OCI-LY1 (cell line): ENCODE measurements around the gene ZNF670.
"Not testable (repeated sequence)": the region's sequence is repeated elsewhere in the genome, so short reads cannot be mapped to it uniquely, and the experiment has no call there.

ENCODE experiments used
- H2AFZ ChIP-seq: fragments of 200-600 bp; sonication (generic), shearing (Covaris generic); 2 replicates; pipeline ENCODE4 v1.6.0; 2014; ENCODE audit warnings: antibody characterized with exemption, mild to moderate bottlenecking, low read length
- H3F3A ChIP-seq: fragments of 200-600 bp; sonication (generic), shearing (Covaris generic); 2 replicates; pipeline ENCODE4 v1.6.0; 2014; ENCODE audit warnings: mild to moderate bottlenecking, antibody characterized with exemption, low read length, moderate library complexity; ENCODE audit not compliant: insufficient read depth
- H3K27ac ChIP-seq: fragments of 200-600 bp; sonication (generic); 2 replicates; pipeline ENCODE4 v1.5.1; 2014; ENCODE audit warnings: low read length, mixed run types, mild to moderate bottlenecking, low read depth; ENCODE audit not compliant: poor library complexity, severe bottlenecking
- H3K27me3 ChIP-seq: fragments of 200-600 bp; sonication (generic); 2 replicates; pipeline ENCODE4 v1.6.0; 2014; ENCODE audit warnings: antibody characterized with exemption, mild to moderate bottlenecking, low read length, moderate library complexity; ENCODE audit not compliant: insufficient read depth
- H3K36me3 ChIP-seq: fragments of 200-600 bp; sonication (generic); 2 replicates; pipeline ENCODE4 v1.6.1; 2014; ENCODE audit warnings: mild to moderate bottlenecking, antibody characterized with exemption, low read length, moderate library complexity, mixed read lengths; ENCODE audit not compliant: insufficient read depth
- H3K4me1 ChIP-seq: fragments of 200-600 bp; sonication (generic); 2 replicates; pipeline ENCODE4 v1.5.1; 2014; ENCODE audit warnings: mild to moderate bottlenecking, low read length, moderate library complexity; ENCODE audit not compliant: insufficient read depth, severe bottlenecking
- H3K4me2 ChIP-seq: fragments of 200-600 bp; sonication (generic), shearing (Covaris generic); 2 replicates; pipeline ENCODE4 v1.6.1; 2014; ENCODE audit warnings: low read length
- H3K4me3 ChIP-seq: fragments of 200-600 bp; sonication (generic); 2 replicates; pipeline ENCODE4 v1.5.1; 2014; ENCODE audit warnings: low read length, low read depth, mild to moderate bottlenecking, mixed read lengths; ENCODE audit not compliant: poor library complexity, severe bottlenecking
- H3K79me2 ChIP-seq: fragments of 200-600 bp; shearing (Covaris generic); 2 replicates; pipeline ENCODE4 v1.6.1; 2016; ENCODE audit warnings: mixed run types, low read length, mixed read lengths; ENCODE audit not compliant: insufficient read depth
- H3K9ac ChIP-seq: fragments of 200-600 bp; sonication (generic), shearing (Covaris generic); 2 replicates; pipeline ENCODE4 v1.6.1; 2014; ENCODE audit warnings: mild to moderate bottlenecking, low read length, mixed read lengths
- H3K9me2 ChIP-seq: fragments of 200-600 bp; sonication (generic), shearing (Covaris generic); 2 replicates; pipeline ENCODE4 v1.6.1; 2014; ENCODE audit warnings: low read depth, mild to moderate bottlenecking, low read length, mixed read lengths
- H3K9me3 ChIP-seq: fragments of 200-600 bp; shearing (Covaris generic); 2 replicates; pipeline ENCODE4 v1.6.1; 2014; ENCODE audit warnings: low read length, mixed read lengths
- H4K20me1 ChIP-seq: fragments of 200-600 bp; sonication (generic), shearing (Covaris generic); 2 replicates; pipeline ENCODE4 v1.6.0; 2016; ENCODE audit warnings: mild to moderate bottlenecking, low read length; ENCODE audit not compliant: insufficient read depth
- CTCF ChIP-seq: fragments of 200-600 bp; sonication (generic), shearing (Covaris generic); IDR thresholded peaks from 2 replicates; pipeline ENCODE4 v1.5.1; 2017; ENCODE audit warnings: mild to moderate bottlenecking, antibody characterized with exemption, low read length, moderate library complexity, mixed read lengths
- EZH2 ChIP-seq: fragments of 200-600 bp; sonication (generic), shearing (Covaris generic); IDR thresholded peaks from 2 replicates; pipeline ENCODE4 v1.8.0; 2017; ENCODE audit warnings: borderline replicate concordance, mixed run types, mild to moderate bottlenecking, antibody characterized with exemption, low read length, moderate library complexity, mixed read lengths

Gene ZNF670

GRCh38 chr1:247078258-247079140, at the start of gene ZNF670:
ZNF670 (minus strand) TSS chr1:247078811; CDS start chr1:247078596, 215 bp downstream.
- Histone ChIP-seq H3K27me3 (no peaks in the 10 kb centered on the region), H3K9me3 (peaks cover 14% of the 10 kb centered on the region), H3K27ac (no peak within 1 kb of the TSS), H3F3A (no peaks in the 10 kb centered on the region), H3K4me3 (peak within 1 kb of the TSS; percentile 88), H2AFZ (peak within 1 kb of the TSS; percentile 76), H3K9me2 (no peaks in the 10 kb centered on the region), H3K4me1 (peaks cover 11% of the 10 kb centered on the region), H3K79me2 (peaks cover 32% of the 10 kb centered on the region), H3K36me3 (peaks cover 17% of the 10 kb centered on the region), H3K9ac (peak within 1 kb of the TSS; percentile 83), H4K20me1 (no peaks in the 10 kb centered on the region), H3K4me2 (peak within 1 kb of the TSS; percentile 76)
- TF ChIP-seq CTCF (0 out of 2 replicates have a peak, but pooled peaks have one; percentile 6), EZH2 (no peak)

- H3K4me3 ChIP-seq: peak overlapping the region; percentile 58
- H3F3A ChIP-seq, H4K20me1 ChIP-seq, H3K27ac ChIP-seq, H3K36me3 ChIP-seq, H3K27me3 ChIP-seq, H2AFZ ChIP-seq, H3K79me2 ChIP-seq, H3K9me2 ChIP-seq, H3K4me1 ChIP-seq, H3K9me3 ChIP-seq: not testable (repeated sequence)
- peak overlapping the region; percentile 57; the same call in 1 of the 2 replicates for H3K9ac ChIP-seq
- H3K4me2 ChIP-seq: peak overlapping the region; percentile 67
Observed at GRCh38 chr1:247127519-247128282, 49.1 kb upstream of the ZNF670 start.

GRCh38 chr1:247126601-247127000, 48.0 kb upstream of the ZNF670 start:
- not testable (repeated sequence) for H3K4me2 ChIP-seq, H3F3A ChIP-seq, H3K9me2 ChIP-seq, H4K20me1 ChIP-seq, H2AFZ ChIP-seq, H3K4me3 ChIP-seq, H3K79me2 ChIP-seq, H3K4me1 ChIP-seq, H3K9me3 ChIP-seq, H3K9ac ChIP-seq, H3K27me3 ChIP-seq, H3K27ac ChIP-seq, H3K36me3 ChIP-seq

GRCh38 chr1:247126166-247126565, 47.6 kb upstream of the ZNF670 start:
- not testable (repeated sequence) for H3K79me2 ChIP-seq, H3K9me2 ChIP-seq, H2AFZ ChIP-seq, H3K4me3 ChIP-seq, H3K27ac ChIP-seq, H4K20me1 ChIP-seq, H3F3A ChIP-seq, H3K4me1 ChIP-seq, H3K9me3 ChIP-seq, H3K27me3 ChIP-seq, H3K9ac ChIP-seq, H3K4me2 ChIP-seq, H3K36me3 ChIP-seq
